ENCODE measurements around the gene PRIM2.

DNA sequence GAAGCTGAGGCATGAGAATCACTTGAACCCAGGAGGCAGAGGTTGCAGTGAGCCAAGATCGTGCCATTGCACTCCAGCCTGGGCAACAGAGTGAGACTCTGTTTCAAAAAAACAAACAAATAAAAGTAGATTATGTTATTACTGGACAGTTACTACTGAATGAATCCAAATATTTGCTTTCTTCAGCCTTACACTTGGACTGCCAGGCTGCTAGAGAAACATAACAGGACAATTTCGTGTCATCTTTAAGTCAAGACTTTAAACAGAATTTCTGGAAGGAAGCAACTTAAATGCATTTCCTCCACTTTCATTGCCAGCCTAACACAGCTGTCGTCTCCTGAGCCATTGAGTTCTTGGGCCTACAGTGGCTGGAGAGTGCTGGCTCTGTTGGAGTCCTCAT is 42.0 kb upstream of the PRIM2 start:
- TF ChIP-seq EZH2 (IDR thresholded peaks at IDR 0.05; ENCODE audit: low read length, missing control alignments): no peak
- TF ChIP-seq, protein P1, sequence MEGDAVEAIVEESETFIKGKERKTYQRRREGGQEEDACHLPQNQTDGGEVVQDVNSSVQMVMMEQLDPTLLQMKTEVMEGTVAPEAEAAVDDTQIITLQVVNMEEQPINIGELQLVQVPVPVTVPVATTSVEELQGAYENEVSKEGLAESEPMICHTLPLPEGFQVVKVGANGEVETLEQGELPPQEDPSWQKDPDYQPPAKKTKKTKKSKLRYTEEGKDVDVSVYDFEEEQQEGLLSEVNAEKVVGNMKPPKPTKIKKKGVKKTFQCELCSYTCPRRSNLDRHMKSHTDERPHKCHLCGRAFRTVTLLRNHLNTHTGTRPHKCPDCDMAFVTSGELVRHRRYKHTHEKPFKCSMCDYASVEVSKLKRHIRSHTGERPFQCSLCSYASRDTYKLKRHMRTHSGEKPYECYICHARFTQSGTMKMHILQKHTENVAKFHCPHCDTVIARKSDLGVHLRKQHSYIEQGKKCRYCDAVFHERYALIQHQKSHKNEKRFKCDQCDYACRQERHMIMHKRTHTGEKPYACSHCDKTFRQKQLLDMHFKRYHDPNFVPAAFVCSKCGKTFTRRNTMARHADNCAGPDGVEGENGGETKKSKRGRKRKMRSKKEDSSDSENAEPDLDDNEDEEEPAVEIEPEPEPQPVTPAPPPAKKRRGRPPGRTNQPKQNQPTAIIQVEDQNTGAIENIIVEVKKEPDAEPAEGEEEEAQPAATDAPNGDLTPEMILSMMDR (conservative IDR thresholded peaks at IDR 0.05 in 1 of 2, IDR thresholded peaks at IDR 0.05 in 1 of 2; ENCODE audit: low read depth in 1 of 2, low read length in 2 of 2): no peak

Measured in fibroblast of lung (primary cell).